Measurements from ENCODE around the gene DDX41.
A peak's percentile ranks its signal among the peaks of the same experiment; 100 is the strongest.
"Not testable (repeated sequence)": the region's sequence is repeated elsewhere in the genome, so short reads cannot be mapped to it uniquely, and the experiment has no call there.

The DDX41 gene

DNA sequence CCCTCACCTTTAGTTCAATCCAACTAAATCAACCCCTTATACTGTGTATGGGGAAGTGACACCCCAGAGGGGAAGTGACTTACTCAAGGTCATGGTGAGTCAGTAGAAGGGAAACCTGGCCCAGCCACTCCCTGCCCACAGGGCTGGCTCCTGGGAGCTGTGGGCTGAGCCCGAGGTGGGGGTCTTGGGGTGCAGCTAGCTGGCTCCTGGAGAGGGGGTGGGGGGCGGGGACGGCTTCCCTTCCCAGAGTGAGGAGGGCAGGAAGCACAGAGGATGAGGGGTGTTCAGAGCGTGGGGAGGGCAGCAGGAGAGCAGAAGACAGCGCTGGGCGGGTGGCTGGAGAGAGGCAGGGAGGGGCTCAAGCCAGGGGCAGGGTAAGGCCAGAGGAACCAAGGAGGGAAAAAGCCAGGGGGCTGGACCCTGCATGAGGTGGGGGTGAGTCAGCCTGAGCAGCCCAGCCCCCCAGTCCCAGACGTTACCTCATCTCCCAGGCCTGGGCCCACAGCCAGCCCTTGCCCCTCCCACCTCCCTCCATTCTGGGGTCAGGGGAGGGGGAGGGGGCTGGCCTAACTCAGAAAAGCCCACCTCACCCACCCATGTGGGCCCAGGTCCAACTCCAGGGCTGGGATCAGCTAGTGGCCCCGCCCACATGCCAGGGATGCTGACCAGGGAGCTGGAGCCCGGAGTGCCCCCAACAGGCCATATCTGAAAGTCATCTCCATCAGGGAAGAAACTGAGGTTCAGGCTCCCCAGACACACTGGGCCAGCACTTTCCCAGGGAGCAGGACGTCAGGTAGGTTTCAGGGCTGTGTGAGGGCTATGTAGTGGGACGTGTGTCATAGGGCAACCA, 22.2 kb downstream of the DDX41 start:
- DNase-seq (ENCODE audit: insufficient read length) (no peak), FAIRE-seq (no peak)
- TF ChIP-seq POLR2A (IDR thresholded peaks at IDR 0.05; ENCODE audit: low read depth, low read length) (no peak), TAF1 (IDR thresholded peaks at IDR 0.05; ENCODE audit: borderline replicate concordance, low read depth, low read length) (no peak), POLR2AphosphoS5 (IDR thresholded peaks at IDR 0.05; ENCODE audit: low read depth, low read length) (no peak)

DNA sequence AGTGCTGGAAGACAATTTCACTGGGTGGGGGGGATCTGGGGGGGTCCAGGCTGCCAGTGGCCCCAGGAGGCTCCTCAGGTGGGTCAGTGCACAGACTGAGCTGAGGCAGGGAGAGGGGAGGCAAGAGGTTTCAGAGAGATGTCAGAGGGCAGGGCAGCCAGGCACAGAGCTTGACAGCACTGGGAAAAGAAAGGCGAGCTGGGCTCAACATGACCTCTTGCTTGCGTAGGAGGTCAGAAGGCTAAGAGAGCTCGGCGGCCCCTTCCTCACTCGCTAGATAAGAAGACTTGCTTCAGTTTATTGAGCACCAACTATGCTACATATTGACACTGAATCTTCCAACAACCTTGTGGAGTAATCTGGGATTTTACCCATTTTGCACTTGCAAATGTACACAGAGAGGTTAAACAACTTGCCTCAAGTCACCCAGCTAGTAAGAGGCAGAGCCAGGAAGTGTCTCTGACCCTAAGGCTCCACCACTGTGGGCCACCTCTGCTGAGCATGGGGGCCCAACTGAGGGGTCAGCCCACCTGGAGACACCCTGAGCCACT, 22.9 kb downstream of the DDX41 start:
- FAIRE-seq (peak; percentile 60), DNase-seq (ENCODE audit: insufficient read length) (no peak)

DNA sequence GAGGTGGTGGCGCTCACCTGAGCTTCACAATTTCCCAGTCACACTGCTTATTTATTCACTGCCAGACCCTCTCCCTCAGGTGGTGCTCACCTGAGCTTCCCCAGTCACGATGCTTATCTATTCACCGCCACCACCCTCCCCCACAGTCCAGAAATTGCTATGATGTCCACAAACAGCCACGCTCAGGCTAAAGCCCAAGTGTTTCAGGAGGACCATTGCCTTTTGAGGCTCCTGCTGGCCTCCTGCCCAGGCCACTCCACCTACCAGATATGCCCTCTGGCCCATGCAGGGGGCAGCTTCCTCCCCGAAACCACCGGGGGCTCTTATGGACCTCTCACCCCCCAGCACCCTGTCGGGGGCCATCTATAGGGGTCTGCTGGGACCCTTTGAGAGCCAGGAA, 23.9 kb downstream of the DDX41 start:
- no peak for DNase-seq (ENCODE audit: insufficient read length)
- TF ChIP-seq POLR2A (IDR thresholded peaks at IDR 0.05; ENCODE audit: low read depth, low read length), result 0 out of 2 replicates have a peak, but pooled peaks have one; percentile 25
- TF ChIP-seq POLR2AphosphoS5 (IDR thresholded peaks at IDR 0.05; ENCODE audit: low read depth, low read length), result no peak
- no peak for FAIRE-seq

More for the DNA sequence above, 22.9 kb downstream of the DDX41 start:
- TF ChIP-seq POLR2AphosphoS5 (IDR thresholded peaks at IDR 0.05; ENCODE audit: low read depth, low read length), result no peak
- no peak for TF ChIP-seq POLR2A (IDR thresholded peaks at IDR 0.05; ENCODE audit: low read depth, low read length)
- no peak for TF ChIP-seq TAF1 (IDR thresholded peaks at IDR 0.05; ENCODE audit: borderline replicate concordance, low read depth, low read length)

DNA sequence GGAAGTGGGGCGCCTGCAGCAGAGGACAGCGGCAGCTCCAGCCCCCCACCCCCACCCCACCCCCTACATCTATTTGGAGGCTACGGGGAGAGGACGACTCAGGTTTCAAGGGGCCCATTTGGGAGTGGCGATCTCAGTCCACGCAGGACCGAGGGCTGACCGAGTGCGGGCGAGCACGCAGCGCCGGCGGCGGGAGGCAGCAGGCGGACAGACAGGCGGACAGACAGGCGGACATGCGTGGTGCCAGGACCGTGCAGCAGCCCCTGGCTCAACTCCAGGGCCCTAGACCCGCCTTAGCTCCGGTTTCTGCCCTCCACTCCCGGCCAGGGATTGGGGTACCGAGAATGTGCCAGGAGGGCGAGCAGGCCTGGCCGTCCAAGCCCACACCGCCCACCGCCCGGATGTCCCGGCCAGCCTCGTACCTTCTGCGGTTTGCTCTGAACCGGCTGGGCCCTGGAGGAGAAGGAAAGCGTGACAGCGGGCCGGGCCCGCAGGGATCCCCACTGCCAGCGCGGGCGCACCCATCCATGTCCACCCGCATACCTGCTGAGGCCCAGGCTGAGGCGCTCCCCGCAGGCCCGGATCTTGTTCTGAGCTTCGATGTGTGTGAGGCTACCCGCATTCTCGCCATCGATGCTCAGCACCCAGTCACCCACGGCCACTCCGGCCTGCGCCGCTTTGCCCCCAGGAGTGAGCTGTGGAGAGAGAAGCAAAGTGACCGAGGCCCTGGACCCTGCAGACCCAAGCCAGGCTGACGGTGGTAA, 24.6 kb downstream of the DDX41 start:
- TF ChIP-seq POLR2A (IDR thresholded peaks at IDR 0.05; ENCODE audit: low read depth, low read length) (0 out of 2 replicates have a peak, but pooled peaks have one; percentile 3), POLR2AphosphoS5 (IDR thresholded peaks at IDR 0.05; ENCODE audit: low read depth, low read length) (no peak)
- DNase-seq (ENCODE audit: insufficient read length) (no peak), FAIRE-seq (no peak)

DNA sequence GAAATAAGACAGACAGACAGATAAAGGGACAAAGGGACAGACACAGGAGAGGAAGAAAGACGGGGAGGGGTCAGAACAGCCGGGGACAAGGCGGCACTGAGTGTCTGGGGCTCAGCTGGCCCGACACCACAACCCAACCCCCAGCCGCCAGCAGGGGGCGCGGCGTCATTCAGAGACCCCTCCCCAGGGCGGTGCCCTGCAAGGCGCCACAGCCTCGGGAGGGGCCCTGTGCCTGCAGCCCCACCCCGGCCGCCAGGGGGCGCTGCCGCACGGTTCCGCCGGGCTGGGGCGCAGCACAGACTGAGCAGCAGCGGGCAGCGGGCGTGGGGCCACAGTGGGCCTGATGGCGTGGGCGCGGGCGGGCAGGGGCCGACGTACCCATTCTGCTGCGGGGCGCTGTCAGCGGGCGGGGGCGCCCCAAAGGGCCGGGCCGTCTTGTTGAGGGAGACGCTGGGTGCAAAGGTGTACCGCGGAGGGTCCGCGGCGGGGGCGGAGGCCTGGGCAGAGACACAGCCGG, 25.3 kb downstream of the DDX41 start:
- DNase-seq (ENCODE audit: insufficient read length), result no peak

DNA sequence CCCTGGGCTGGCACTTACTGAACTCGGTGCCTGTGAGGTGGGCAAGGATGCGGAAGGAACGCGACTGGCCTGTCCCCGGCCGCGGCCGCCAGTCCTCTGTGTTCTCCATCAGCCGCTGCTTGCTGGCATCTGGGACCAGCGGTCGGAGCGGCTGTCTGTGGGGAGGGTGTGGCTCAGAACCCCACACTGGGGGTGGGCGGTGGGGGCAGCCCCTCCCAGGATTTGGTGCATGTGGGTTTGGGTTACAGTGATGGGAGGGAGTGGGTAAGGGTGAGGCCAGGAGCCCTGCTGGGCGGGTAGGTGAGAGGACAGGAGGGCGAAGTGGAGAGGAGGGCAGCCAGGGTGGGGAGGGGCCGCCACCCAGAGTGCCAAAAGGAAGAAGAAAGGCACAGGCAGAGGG, 25.8 kb downstream of the DDX41 start:
- DNase-seq (ENCODE audit: insufficient read length) (no peak), FAIRE-seq (no peak)
- TF ChIP-seq POLR2A (IDR thresholded peaks at IDR 0.05; ENCODE audit: low read depth, low read length) (no peak), TAF1 (IDR thresholded peaks at IDR 0.05; ENCODE audit: borderline replicate concordance, low read depth, low read length) (no peak), POLR2AphosphoS5 (IDR thresholded peaks at IDR 0.05; ENCODE audit: low read depth, low read length) (no peak)

More for the DNA sequence above, 25.3 kb downstream of the DDX41 start:
- TF ChIP-seq POLR2AphosphoS5 (IDR thresholded peaks at IDR 0.05; ENCODE audit: low read depth, low read length) (no peak), POLR2A (IDR thresholded peaks at IDR 0.05; ENCODE audit: low read depth, low read length) (peak; percentile 21; the same call in 1 of the 2 replicates), TAF1 (IDR thresholded peaks at IDR 0.05; ENCODE audit: borderline replicate concordance, low read depth, low read length) (no peak)
- FAIRE-seq, result no peak

DNA sequence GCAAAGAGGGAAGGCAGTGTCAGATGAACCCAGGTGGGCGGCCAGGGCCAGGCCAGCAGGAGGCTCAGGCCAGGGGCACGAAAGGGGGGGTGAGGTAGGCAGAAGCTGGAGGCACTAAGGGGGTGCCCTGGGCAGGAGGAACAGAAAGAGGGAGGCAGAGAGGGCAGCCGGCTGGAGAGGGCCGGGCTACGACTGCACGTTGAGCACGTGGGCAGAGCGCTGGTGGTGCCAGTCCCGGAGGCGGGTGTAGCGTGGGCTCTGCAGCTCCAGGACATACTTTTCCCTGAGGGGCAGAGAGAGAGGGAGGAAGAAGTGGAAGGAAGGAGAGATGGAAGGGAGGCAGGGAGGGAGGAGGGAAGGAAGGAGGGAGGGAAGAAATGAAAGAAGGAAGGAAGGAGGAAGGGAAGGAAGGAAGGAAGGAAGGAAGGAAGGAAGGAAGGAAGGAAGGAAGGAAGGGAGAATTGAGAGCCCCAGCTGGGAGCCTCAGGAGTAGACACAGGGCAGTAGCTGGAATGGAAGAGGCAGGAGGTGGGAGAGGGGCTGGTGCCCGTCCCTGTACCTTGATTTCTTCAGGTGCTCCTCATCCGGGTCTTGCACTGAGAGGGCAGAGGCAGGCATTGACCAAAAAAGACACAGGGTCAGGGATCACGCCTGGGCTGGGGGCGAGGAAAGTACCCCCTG, 26.3 kb downstream of the DDX41 start:
- TF ChIP-seq POLR2A (IDR thresholded peaks at IDR 0.05; ENCODE audit: low read depth, low read length), result no peak
- TF ChIP-seq TAF1 (IDR thresholded peaks at IDR 0.05; ENCODE audit: borderline replicate concordance, low read depth, low read length), result no peak
- no peak for TF ChIP-seq POLR2AphosphoS5 (IDR thresholded peaks at IDR 0.05; ENCODE audit: low read depth, low read length)
- no peak for FAIRE-seq
- DNase-seq (ENCODE audit: insufficient read length), result no peak

DNA sequence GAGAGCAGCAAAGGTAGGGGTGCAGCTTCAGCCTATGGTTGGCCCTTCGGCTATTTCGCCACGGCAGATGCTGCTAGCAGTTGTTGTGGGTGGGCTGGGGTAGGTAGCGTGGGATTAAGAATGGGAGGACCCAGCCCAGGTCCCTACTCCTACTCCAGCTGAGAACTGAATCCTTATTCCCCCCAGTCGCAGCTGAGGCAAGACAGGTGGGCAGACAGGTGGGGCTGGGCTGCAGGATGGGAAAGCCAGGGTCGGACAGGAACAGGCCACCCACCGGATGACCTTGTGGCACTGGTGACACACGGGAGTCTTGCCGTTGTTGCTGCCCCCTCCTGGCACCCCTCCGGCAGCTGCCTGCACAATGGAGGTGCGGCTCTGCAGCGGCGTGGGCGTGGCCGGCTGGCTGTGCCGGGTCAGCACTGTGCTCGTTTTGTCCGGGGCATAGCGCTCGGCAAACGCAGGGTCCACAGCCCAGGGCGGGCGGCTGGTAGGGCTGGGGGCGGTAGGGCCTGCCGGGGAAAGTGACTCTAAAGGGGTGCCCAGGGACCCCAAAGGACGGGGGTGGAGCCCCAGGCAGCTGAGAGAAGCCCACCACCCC, 27.5 kb downstream of the DDX41 start:
- no peak for FAIRE-seq
- TF ChIP-seq TAF1 (IDR thresholded peaks at IDR 0.05; ENCODE audit: borderline replicate concordance, low read depth, low read length), result no peak
- TF ChIP-seq POLR2AphosphoS5 (IDR thresholded peaks at IDR 0.05; ENCODE audit: low read depth, low read length), result peak; percentile 41; the same call in 1 of the 2 replicates
- no peak for TF ChIP-seq POLR2A (IDR thresholded peaks at IDR 0.05; ENCODE audit: low read depth, low read length)
- no peak for DNase-seq (ENCODE audit: insufficient read length)

DNA sequence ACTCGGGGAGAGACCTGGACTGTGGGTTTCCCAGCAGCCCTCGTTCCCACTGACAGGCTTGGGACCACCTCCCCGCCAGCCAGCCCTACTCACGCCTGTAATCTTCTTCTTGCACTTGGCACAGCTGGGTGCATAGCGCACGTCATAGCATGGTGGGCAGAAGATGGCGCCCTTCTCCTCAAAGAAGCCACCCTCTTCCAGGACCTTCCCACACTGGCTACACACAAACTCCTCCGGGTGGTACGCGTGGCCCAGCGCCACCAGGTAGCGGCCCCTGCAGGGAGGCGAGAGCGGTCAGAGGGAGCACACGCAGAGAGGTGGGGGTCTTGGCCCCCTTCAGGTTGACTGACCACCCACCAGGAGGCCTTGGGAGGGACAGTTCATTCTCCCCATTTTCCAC, 28.8 kb downstream of the DDX41 start:
- TF ChIP-seq POLR2A (IDR thresholded peaks at IDR 0.05; ENCODE audit: low read depth, low read length) (no peak), TAF1 (IDR thresholded peaks at IDR 0.05; ENCODE audit: borderline replicate concordance, low read depth, low read length) (no peak), POLR2AphosphoS5 (IDR thresholded peaks at IDR 0.05; ENCODE audit: low read depth, low read length) (no peak)
- DNase-seq (ENCODE audit: insufficient read length), result no peak
- FAIRE-seq, result no peak

DNA sequence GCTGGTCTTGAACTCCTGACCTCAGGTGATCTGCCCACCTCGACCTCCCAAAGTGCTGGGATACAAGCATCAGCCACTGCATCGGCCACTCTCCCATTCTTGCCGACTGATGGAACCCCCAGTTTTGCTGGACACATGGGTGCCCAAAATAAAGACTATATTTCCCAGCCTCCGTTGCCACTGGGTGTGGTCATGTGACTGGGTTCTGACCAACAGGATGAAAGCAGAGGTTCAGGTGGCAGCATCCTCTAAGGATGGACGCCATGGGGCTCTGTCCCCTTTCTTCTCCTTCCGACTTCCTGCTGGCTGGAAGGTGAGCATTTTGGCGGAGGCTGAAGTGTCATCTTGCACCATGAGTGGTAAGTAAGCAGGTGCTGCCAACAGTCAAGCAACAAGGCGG, 29.6 kb downstream of the DDX41 start:
- no peak for FAIRE-seq

DNA sequence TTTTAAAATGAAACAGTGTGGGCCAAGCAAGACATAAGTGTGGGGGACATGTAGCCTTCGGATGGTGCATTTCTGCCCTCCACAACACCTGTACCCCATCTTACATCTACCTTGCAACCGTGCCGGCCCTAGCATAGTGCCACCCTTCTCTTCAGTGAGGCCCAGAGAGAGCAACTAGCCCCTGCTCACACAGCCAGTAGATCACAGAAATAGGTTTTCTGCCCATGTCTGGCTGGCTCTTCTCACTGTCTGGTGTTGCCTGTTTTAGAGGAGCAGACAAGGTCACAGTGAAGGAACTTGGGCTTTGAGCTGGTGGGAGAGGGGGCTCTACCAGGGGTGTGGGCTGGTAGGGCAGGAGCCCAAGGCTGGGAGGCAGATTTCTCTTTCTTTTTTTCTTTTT, 30.5 kb downstream of the DDX41 start:
- TF ChIP-seq POLR2A (IDR thresholded peaks at IDR 0.05; ENCODE audit: low read depth, low read length), result no peak
- DNase-seq (ENCODE audit: insufficient read length) (no peak), FAIRE-seq (no peak)

More for the DNA sequence above, 29.6 kb downstream of the DDX41 start:
- no peak for DNase-seq (ENCODE audit: insufficient read length)
- TF ChIP-seq TAF1 (IDR thresholded peaks at IDR 0.05; ENCODE audit: borderline replicate concordance, low read depth, low read length), result no peak

DNA sequence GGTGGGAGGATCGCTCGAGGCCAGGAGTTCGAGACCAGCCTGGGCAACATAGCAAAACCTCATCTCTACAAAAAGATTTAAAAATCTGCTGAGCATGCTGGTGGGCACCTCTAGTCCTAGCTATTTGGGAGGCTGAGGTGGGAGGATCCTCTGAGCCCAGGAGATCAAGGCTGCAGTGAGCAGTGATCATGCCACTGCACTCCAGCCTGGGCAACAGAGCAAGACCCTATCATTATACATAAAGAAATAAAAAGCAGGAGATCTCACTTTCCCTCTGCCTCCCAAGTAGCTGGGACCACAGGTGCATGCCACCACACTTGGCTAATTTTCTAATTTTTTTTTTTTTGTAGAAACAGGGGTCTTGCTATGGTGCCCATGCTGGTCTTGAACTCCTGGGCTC, 31.0 kb downstream of the DDX41 start:
- FAIRE-seq, result not testable (repeated sequence)

More for the DNA sequence above, 31.0 kb downstream of the DDX41 start:
- not testable (repeated sequence) for DNase-seq (ENCODE audit: insufficient read length)
